ENCODE data around the gene WFIKKN1. TPM values are rescaled to one million over a fixed set of nuclear protein-coding genes. Genes with fewer than 3 reads are reported as not detected.

WFIKKN1 gene
- total RNA-seq, 1 experiment from 2014 or later = 0.05 TPM

- DNase-seq (ENCODE audit: low read depth, low spot score) = no peak
- in situ Hi-C loops (cut with HindIII; ENCODE audit: low pct_unique_long_range_greater_than_20kb, low sequenced_read_pairs) = no loop called here
Measured at GRCh38 chr16:660132-660458, 29.3 kb downstream of the WFIKKN1 start.

DNA sequence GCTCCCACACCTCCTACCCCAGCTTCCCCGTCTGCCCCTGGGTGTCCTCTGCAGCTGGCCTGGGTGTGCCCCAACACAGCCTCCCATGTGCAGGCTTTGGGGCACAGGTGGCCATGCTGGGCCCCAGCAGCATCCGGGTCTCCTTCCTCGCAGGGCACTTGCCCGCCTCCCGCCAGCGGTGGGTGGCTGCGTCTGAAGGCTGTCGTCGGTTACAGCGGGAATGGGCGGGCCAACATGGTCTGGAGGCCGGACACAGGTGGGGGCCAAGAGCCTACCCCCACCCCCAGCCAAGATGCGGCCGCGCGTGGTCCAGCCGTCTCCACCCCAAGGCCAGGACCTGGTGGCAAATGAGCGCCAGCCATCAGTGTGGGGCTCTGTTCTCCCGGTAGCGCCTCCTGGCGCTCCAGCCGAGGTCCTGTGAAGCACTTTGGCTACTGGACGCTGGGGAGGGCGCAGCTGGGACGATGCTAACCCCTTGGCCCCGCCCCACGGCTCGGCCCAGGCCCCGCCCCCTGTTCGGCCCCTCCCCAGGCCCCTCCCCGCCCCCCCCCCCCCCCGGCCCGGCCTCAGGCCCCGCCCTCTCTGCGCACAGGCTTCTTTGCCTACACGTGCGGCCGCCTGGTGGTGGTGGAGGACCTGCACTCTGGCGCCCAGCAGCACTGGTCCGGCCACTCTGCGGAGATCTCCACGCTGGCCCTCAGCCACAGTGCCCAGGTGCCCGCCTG is 29.8 kb downstream of the WFIKKN1 start:
- DNase-seq (ENCODE audit: low read depth, low spot score) = peak; percentile 90
- in situ Hi-C loops (cut with HindIII; ENCODE audit: low pct_unique_long_range_greater_than_20kb, low sequenced_read_pairs) = no loop called here

- in situ Hi-C loops (cut with HindIII; ENCODE audit: low pct_unique_long_range_greater_than_20kb, low sequenced_read_pairs) = no loop called here
- DNase-seq (ENCODE audit: low read depth, low spot score) = no peak
Measured at GRCh38 chr16:661184-661821, 30.5 kb downstream of the WFIKKN1 start.

- no peak for DNase-seq (ENCODE audit: low read depth, low spot score)
- in situ Hi-C loops (cut with HindIII; ENCODE audit: low pct_unique_long_range_greater_than_20kb, low sequenced_read_pairs) = no loop called here
Measured at GRCh38 chr16:662095-662494, 31.3 kb downstream of the WFIKKN1 start.

DNA sequence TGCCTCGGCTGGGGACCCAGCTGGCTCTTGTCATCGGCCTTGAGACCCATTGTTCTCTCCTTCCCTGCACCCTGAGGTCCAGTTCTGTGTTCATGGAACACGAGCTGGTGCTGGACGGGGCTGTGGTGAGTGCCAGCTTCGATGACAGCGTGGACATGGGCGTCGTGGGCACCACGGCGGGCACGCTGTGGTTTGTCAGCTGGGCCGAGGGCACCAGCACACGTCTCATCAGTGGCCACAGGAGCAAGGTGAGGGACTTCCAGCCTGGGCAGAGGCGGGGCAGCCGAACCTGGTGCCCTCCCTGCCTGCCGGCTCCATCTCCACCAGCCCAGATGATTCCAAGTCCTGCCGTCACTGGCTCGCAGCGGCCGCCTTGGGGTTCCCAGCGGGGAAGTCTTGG is 31.8 kb downstream of the WFIKKN1 start:
- in situ Hi-C loops (cut with HindIII; ENCODE audit: low pct_unique_long_range_greater_than_20kb, low sequenced_read_pairs) = no loop called here
- DNase-seq (ENCODE audit: low read depth, low spot score) = no peak

- no peak for DNase-seq (ENCODE audit: low read depth, low spot score)
- in situ Hi-C loops (cut with HindIII; ENCODE audit: low pct_unique_long_range_greater_than_20kb, low sequenced_read_pairs) = no loop called here
Measured at GRCh38 chr16:666572-666971, 35.8 kb downstream of the WFIKKN1 start.

- DNase-seq (ENCODE audit: low read depth, low spot score) = no peak
- in situ Hi-C loops (cut with HindIII; ENCODE audit: low pct_unique_long_range_greater_than_20kb, low sequenced_read_pairs) = no loop called here
Measured at GRCh38 chr16:667113-667779, 36.5 kb downstream of the WFIKKN1 start.

DNA sequence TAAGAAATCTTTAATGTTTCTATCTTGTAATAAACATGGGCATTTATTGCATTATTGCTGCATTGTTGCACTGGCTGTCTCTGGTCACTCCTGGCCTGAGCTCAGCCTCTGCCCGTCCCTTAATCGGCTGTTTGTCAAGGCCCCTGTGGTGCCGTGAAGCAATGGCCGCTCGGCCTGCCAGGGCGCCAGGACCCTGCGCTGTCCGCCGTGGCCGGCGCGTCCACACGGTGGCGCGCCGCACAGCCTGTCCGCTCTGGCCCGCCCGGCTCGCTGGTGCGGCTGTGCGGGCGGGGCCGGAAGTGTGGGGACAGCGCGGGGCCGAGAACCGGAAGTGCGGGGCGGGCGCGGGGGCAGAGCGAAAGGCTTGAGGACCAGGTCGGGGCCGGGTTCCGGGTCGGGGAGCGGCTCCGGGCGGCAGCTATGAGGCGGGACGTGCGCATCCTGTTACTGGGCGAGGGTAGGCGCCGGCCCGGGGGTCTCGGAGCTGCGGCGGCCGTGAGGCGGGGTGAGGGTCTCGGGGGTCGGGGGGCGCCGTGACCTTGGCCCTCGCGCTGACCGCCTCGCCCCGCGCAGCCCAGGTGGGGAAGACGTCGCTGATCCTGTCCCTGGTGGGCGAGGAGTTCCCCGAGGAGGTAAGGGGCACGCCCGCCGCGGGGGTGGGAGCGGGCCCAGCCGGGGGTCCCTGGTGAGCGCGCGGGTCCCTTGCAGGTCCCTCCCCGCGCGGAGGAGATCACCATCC is 37.2 kb downstream of the WFIKKN1 start, which contains the start of gene RHOT2:
RHOT2 (plus strand) TSS at position 353 of the 739 bp plus-strand sequence; CDS start at position 421, 68 bp downstream.
- DNase-seq (ENCODE audit: low read depth, low spot score) = peak; percentile 86
- in situ Hi-C loops (cut with HindIII; ENCODE audit: low pct_unique_long_range_greater_than_20kb, low sequenced_read_pairs) = no loop called here

- in situ Hi-C loops (cut with HindIII; ENCODE audit: low pct_unique_long_range_greater_than_20kb, low sequenced_read_pairs) = no loop called here
- no peak for DNase-seq (ENCODE audit: low read depth, low spot score)
Measured at GRCh38 chr16:668519-669171, 37.9 kb downstream of the WFIKKN1 start.

- in situ Hi-C loops (cut with HindIII; ENCODE audit: low pct_unique_long_range_greater_than_20kb, low sequenced_read_pairs) = no loop called here
- no peak for DNase-seq (ENCODE audit: low read depth, low spot score)
Measured at GRCh38 chr16:669666-670065, 38.9 kb downstream of the WFIKKN1 start.

- in situ Hi-C loops (cut with HindIII; ENCODE audit: low pct_unique_long_range_greater_than_20kb, low sequenced_read_pairs) = no loop called here
Measured at GRCh38 chr16:670485-671352, 39.9 kb downstream of the WFIKKN1 start.

GRCh38 chr16:671353-672131 is 40.8 kb downstream of the WFIKKN1 start:
- in situ Hi-C loops (cut with HindIII; ENCODE audit: low pct_unique_long_range_greater_than_20kb, low sequenced_read_pairs) = no loop called here
- DNase-seq (ENCODE audit: low read depth, low spot score) = no peak

More at GRCh38 chr16:670485-671352, 39.9 kb downstream of the WFIKKN1 start:
- no peak for DNase-seq (ENCODE audit: low read depth, low spot score)

- in situ Hi-C loops (cut with HindIII; ENCODE audit: low pct_unique_long_range_greater_than_20kb, low sequenced_read_pairs) = no loop called here
Measured at GRCh38 chr16:672371-672770, 41.6 kb downstream of the WFIKKN1 start.

GRCh38 chr16:672851-673250 is 42.1 kb downstream of the WFIKKN1 start:
- in situ Hi-C loops (cut with HindIII; ENCODE audit: low pct_unique_long_range_greater_than_20kb, low sequenced_read_pairs) = no loop called here
- no peak for DNase-seq (ENCODE audit: low read depth, low spot score)

More at GRCh38 chr16:672371-672770, 41.6 kb downstream of the WFIKKN1 start:
- DNase-seq (ENCODE audit: low read depth, low spot score) = no peak

DNA sequence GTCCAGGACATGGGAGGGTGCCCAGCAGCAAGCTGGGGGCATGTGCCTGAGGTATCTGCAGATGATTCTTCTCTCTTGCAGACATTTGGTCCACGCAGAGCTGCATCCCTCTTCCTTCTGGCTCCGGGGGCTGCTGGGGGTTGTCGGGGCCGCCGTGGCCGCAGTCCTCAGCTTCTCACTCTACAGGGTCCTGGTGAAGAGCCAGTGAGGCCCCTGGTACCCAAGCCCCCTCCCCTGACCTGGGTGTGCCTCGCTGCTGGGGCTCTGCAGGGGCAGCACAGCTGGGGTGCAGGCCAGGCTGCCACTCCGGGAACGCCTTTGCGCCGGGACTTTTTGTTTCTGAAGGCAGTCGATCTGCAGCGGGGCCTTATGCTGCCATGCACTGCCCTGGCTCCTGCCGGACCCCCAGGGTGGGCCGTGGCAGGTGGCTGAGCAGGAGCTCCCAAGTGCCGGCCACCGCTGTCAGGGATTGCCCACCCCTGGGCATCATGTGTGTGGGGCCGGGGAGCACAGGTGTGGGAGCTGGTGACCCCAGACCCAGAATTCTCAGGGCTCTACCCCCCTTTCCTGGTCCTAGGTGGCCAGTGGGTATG is 42.7 kb downstream of the WFIKKN1 start:
- in situ Hi-C loops (cut with HindIII; ENCODE audit: low pct_unique_long_range_greater_than_20kb, low sequenced_read_pairs) = no loop called here
- DNase-seq (ENCODE audit: low read depth, low spot score) = no peak
